CD4-positive, alpha-beta memory T cell (primary cell): ENCODE data around the gene C6orf89. TPM values are rescaled to one million over a fixed set of nuclear protein-coding genes. Genes with fewer than 3 reads are reported as not detected.
A peak's percentile ranks its signal among the peaks of the same experiment; 100 is the strongest.

Experiments used
- CTCF ChIA-PET: fragments of 350-600 bp; sonication (Branson Sonifier 250); formaldehyde crosslinking; loops from one replicate; lab custom pipeline; 2021; ENCODE audit warnings: inconsistent platforms; ENCODE audit not compliant: partially characterized antibody; lab: Charles Lee
- POLR2A ChIA-PET: fragments of 350-600 bp; sonication (Branson Sonifier 250); formaldehyde crosslinking; loops from one replicate; lab custom pipeline; 2021; ENCODE audit not compliant: partially characterized antibody; lab: Charles Lee
- DNase-seq, 5 donors: peaks; one replicate each; pipeline versions ENCODE4 v3.0.0 to v3.0.0-alpha.2; 2020 to 2022; ENCODE audit warnings: mixed read lengths in 1 of 5
- H3K27ac ChIP-seq: one replicate; pipeline ENCODE4 v1.7.0; 2013; ENCODE audit warnings: low read depth, low read length
- H3K27me3 ChIP-seq: 2 replicates; pipeline ENCODE4 v1.7.0; 2013; ENCODE audit warnings: mild to moderate bottlenecking, low read length, moderate library complexity; ENCODE audit not compliant: insufficient read depth
- H3K36me3 ChIP-seq: 2 replicates; pipeline ENCODE4 v1.7.0; 2013; ENCODE audit warnings: mild to moderate bottlenecking, low read length, moderate library complexity; ENCODE audit not compliant: insufficient read depth
- H3K4me1 ChIP-seq: 2 replicates; pipeline ENCODE4 v1.7.0; 2013; ENCODE audit warnings: mild to moderate bottlenecking, low read length, moderate library complexity; ENCODE audit not compliant: insufficient read depth
- H3K4me3 ChIP-seq, 2 donors: one replicate each; pipeline ENCODE4 v1.7.0; 2013; ENCODE audit warnings: low read length in 2 of 2, mild to moderate bottlenecking in 1 of 2
- H3K9me3 ChIP-seq, 2 donors: one replicate each; pipeline ENCODE4 v1.7.0; 2013; ENCODE audit warnings: low read length in 2 of 2, control low read depth in 1 of 2; ENCODE audit not compliant: control insufficient read depth in 1 of 2
- H3K27ac Mint-ChIP-seq, 7 donors: one replicate each; pipeline ENCODE4 v1.8.0; 2020 to 2021; ENCODE audit warnings: mixed read lengths in 7 of 7, mild to moderate bottlenecking in 6 of 7, inconsistent platforms in 3 of 7, moderate library complexity in 3 of 7
- H3K27me3 Mint-ChIP-seq, 2 donors: one replicate each; pipeline ENCODE4 v1.8.0; 2020 to 2021; ENCODE audit warnings: mixed read lengths in 2 of 2
- H3K36me3 Mint-ChIP-seq, 2 donors: one replicate each; pipeline ENCODE4 v1.8.0; 2020 to 2021; ENCODE audit warnings: mixed read lengths in 2 of 2, inconsistent platforms in 1 of 2, mild to moderate bottlenecking in 1 of 2
- H3K4me1 Mint-ChIP-seq, 4 donors: one replicate each; pipeline ENCODE4 v1.8.0; 2020 to 2021; ENCODE audit warnings: mixed read lengths in 4 of 4, mild to moderate bottlenecking in 1 of 4
- H3K4me3 Mint-ChIP-seq, 8 donors: one replicate each; pipeline ENCODE4 v1.8.0; 2020 to 2021; ENCODE audit warnings: mixed read lengths in 8 of 8, mild to moderate bottlenecking in 7 of 8, moderate library complexity in 6 of 8, inconsistent platforms in 3 of 8
- H3K9me3 Mint-ChIP-seq, 8 donors: one replicate each; pipeline ENCODE4 v1.8.0; 2020 to 2021; ENCODE audit warnings: mixed read lengths in 8 of 8, mild to moderate bottlenecking in 5 of 8, inconsistent platforms in 3 of 8, moderate library complexity in 1 of 8
- intact Hi-C: fragments of 100-400 bp; cut with micrococcal nuclease; formaldehyde crosslinking; loops from one replicate; pipeline ENCODE4 v1.15.1; 2023
- polyA plus RNA-seq, 2 donors: library from polyadenylated mRNA; unstranded; fragments of 300-500 nt; fragmentation: Illumina TruSeq; gene quantifications; one replicate each; pipeline ENCODE4 v1.2.3, GENCODE V29; 2021
- total RNA-seq, 2 experiments: library from RNA; stranded (reverse); gene quantifications; one replicate each; pipeline ENCODE4 v1.2.3, GENCODE V29; 2021

The C6orf89 gene
- total and polyA plus RNA-seq, 4 experiments from 2014 or later: 35.4 to 56.0 (median 52.9) TPM

DNA sequence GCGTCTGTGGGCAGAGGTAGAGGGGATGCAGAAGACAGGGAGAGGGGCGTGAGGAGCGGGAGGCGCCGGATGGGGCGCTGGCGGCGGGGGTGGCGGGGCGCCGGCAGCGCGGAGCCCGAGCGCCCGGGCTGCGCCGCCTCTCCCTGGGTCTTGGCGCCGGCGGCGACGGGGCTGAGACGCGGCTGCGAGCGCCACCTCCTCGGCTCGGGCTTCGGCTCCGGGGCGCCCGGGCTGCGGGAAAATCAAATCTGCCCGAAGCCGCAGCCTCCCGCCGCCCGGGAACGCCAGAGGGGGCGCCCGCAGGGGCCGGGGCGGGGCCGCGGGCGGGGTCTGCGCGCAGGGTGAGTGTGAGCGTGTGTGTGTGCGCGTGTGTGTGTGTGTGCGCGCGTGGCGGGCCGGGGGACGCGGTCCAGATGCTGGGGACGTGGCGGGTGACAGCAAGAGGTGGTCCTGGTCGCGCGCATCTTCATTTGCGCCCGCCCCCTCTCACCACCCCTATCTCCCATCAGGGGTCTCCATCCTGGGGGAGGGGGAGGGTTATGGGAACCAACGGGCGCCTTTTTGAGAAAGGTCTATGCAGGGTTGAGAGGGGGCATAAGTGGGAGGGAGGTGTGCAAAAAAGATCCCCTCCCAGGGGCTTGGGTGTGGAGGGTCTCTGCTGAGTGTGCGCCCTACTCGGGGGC, 45.9 kb upstream of the C6orf89 start:
- H3K9me3 ChIP-seq: no peaks in the 10 kb centered on the region
- H3K27ac ChIP-seq: no peak overlapping the region
- peak; percentile 47 to 56 (median 51) for DNase-seq
- H3K4me1 ChIP-seq: peaks cover 20% of the 10 kb centered on the region
- Mint-ChIP-seq H3K27ac (peak overlapping the region in 1 of 7 donors; percentile 63), H3K4me3 (peak overlapping the region; percentile 73 to 84 (median 81)), H3K4me1 (peaks cover 3 to 15% (median 9%) of the 10 kb centered on the region in 4 donors), H3K9me3 (peaks cover 0 to 3% (median 0%) of the 10 kb centered on the region in 8 donors), H3K27me3 (peaks cover 4 to 19% of the 10 kb centered on the region in 2 donors), H3K36me3 (no peaks in the 10 kb centered on the region)
- CTCF ChIA-PET: no interaction called here
- H3K27me3 ChIP-seq: peaks cover 18% of the 10 kb centered on the region
- POLR2A ChIA-PET: no interaction called here
- H3K4me3 ChIP-seq: peak overlapping the region in 1 of 2 donors; percentile 19
- H3K36me3 ChIP-seq: no peaks in the 10 kb centered on the region
- intact Hi-C loops: no loop called here

DNA sequence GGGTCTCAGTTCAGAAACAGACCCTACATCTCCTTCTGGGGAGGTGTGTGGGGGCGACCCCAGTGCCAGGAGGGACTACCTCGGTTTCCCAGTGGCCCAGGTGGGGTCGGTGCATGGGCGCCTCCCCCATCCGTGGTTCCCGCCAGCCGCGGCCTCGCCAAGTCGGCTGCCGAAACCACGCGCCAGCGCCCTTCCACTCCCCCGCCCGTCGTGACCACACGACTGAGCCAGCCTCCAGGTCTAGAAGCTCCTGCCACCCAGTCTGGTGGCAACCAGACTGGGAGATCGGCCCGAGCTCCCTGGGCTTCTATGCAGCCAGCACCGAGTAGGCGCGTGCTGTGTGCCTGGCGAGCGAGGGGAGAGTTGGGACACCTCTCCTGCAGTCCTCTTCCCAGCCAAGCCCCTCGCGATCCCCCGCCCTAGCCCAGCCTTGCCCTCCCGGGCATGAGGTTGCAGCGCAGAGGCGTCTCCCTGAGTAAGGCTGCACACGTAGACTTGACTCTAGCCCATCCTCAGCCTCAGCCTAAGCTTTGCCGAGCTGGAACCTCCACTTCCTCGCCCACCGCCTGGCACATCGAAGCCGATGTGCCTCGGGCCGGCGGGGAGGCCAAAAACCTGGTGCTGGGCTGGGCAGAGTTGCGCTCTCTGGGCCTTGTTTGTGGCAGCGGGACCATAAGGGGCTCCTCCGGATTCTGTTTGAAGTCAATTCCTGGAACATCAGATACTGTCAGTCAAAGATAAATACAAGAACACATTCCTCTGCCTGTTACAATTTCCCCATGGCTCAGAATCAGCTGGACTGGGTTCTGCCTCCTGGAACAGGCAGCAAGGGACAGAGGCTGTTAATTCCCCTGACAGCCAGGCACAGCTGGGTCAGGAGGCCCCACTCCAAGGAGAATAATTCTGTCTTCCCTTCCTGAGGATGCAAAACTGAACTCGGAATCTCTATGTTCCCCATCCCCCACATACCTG, 45.0 kb upstream of the C6orf89 start:
- peak overlapping the region in 2 of 7 donors; percentile 25 to 63 for H3K27ac Mint-ChIP-seq
- intact Hi-C loops: no loop called here

DNA sequence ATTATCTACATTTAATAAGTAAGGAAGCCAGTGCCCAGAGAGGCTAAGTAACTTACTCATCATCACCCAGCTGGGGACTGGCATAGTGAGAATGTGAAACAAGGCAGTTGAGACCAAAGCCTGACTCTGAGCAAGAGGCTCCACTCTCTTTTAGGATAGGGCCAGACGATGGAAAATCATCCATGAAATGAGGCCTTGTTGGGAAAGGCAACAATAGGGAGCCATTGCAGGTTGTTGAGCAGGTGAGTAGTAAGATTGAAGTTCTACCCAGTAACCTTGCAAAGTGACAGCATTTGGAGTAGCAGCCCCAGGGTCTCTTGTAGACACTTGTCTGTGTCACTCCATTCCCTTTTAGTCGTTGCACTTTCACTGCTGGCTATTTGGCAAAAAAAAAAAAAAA, 44.0 kb upstream of the C6orf89 start:
- H3K36me3 ChIP-seq: no peaks in the 10 kb centered on the region
- no peak overlapping the region for H3K4me3 ChIP-seq
- peaks cover 18% of the 10 kb centered on the region for H3K27me3 ChIP-seq
- ChIA-PET CTCF (interaction anchor here (2.7 kb wide), 1 partner anchor 10 kb away, joined by 13 read pairs; no protein-coding TSS in a partner anchor), POLR2A (no interaction called here)
- peaks cover 3 to 15% (median 9%) of the 10 kb centered on the region in 4 donors for H3K4me1 Mint-ChIP-seq
- intact Hi-C loops: no loop called here
- no peaks in the 10 kb centered on the region for H3K9me3 ChIP-seq
- peaks cover 4 to 19% of the 10 kb centered on the region in 2 donors for H3K27me3 Mint-ChIP-seq
- H3K27ac Mint-ChIP-seq: no peak overlapping the region
- H3K4me1 ChIP-seq: peaks cover 20% of the 10 kb centered on the region
- peaks cover 0 to 3% (median 0%) of the 10 kb centered on the region in 8 donors for H3K9me3 Mint-ChIP-seq
- H3K36me3 Mint-ChIP-seq: no peaks in the 10 kb centered on the region
- no peak overlapping the region for H3K4me3 Mint-ChIP-seq
- no peak overlapping the region for H3K27ac ChIP-seq
- DNase-seq: no peak

More for the DNA sequence above, 45.0 kb upstream of the C6orf89 start:
- Histone ChIP-seq H3K36me3 (no peaks in the 10 kb centered on the region), H3K4me3 (peak overlapping the region in 1 of 2 donors; percentile 19), H3K9me3 (no peaks in the 10 kb centered on the region), H3K4me1 (peaks cover 20% of the 10 kb centered on the region), H3K27me3 (peaks cover 18% of the 10 kb centered on the region), H3K27ac (no peak overlapping the region)
- no peaks in the 10 kb centered on the region for H3K36me3 Mint-ChIP-seq
- H3K27me3 Mint-ChIP-seq: peaks cover 4 to 19% of the 10 kb centered on the region in 2 donors
- peak; percentile 8 to 59 (median 25) for DNase-seq
- CTCF ChIA-PET: interaction anchor here (2.7 kb wide), 1 partner anchor 11 kb away, joined by 13 read pairs; no protein-coding TSS in a partner anchor
- POLR2A ChIA-PET: no interaction called here
- peaks cover 3 to 15% (median 9%) of the 10 kb centered on the region in 4 donors for H3K4me1 Mint-ChIP-seq
- H3K4me3 Mint-ChIP-seq: peak overlapping the region; percentile 55 to 84 (median 81)
- peaks cover 0 to 3% (median 0%) of the 10 kb centered on the region in 8 donors for H3K9me3 Mint-ChIP-seq

DNA sequence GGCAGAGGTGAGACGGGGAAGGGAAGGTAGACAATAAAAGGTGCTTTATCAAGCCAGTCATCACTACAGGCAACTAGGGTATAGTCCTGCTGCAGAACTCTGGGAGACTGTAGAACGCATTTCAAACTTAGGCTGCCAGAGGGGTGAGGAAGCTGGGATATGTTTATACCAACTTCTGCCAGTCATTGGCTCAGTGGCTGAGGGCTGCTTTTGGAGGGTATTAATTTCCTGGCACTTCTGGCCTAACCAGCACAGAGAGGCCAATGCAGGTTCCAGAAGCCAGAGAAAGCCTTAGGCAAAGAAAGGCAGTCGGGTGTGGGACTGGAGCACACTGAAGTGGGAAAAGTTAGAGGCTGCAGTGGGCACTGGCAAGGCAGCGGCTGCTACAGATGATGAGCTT, 42.6 kb upstream of the C6orf89 start:
- H3K36me3 ChIP-seq: no peaks in the 10 kb centered on the region
- H3K27me3 Mint-ChIP-seq: peaks cover 4 to 12% of the 10 kb centered on the region in 2 donors
- POLR2A ChIA-PET: no interaction called here
- no peak overlapping the region for H3K27ac Mint-ChIP-seq
- no peaks in the 10 kb centered on the region for H3K36me3 Mint-ChIP-seq
- H3K27me3 ChIP-seq: peaks cover 18% of the 10 kb centered on the region
- peak overlapping the region in 1 of 8 donors; percentile 3 for H3K4me3 Mint-ChIP-seq
- peaks cover 1 to 15% (median 9%) of the 10 kb centered on the region in 4 donors for H3K4me1 Mint-ChIP-seq
- no peak overlapping the region for H3K27ac ChIP-seq
- intact Hi-C loops: no loop called here
- no peaks in the 10 kb centered on the region for H3K9me3 Mint-ChIP-seq
- no peaks in the 10 kb centered on the region for H3K9me3 ChIP-seq
- H3K4me1 ChIP-seq: peaks cover 20% of the 10 kb centered on the region
- CTCF ChIA-PET: interaction anchor here (2.7 kb wide), 1 partner anchor 9 kb away, joined by 13 read pairs; no protein-coding TSS in a partner anchor
- DNase-seq: no peak
- H3K4me3 ChIP-seq: no peak overlapping the region

DNA sequence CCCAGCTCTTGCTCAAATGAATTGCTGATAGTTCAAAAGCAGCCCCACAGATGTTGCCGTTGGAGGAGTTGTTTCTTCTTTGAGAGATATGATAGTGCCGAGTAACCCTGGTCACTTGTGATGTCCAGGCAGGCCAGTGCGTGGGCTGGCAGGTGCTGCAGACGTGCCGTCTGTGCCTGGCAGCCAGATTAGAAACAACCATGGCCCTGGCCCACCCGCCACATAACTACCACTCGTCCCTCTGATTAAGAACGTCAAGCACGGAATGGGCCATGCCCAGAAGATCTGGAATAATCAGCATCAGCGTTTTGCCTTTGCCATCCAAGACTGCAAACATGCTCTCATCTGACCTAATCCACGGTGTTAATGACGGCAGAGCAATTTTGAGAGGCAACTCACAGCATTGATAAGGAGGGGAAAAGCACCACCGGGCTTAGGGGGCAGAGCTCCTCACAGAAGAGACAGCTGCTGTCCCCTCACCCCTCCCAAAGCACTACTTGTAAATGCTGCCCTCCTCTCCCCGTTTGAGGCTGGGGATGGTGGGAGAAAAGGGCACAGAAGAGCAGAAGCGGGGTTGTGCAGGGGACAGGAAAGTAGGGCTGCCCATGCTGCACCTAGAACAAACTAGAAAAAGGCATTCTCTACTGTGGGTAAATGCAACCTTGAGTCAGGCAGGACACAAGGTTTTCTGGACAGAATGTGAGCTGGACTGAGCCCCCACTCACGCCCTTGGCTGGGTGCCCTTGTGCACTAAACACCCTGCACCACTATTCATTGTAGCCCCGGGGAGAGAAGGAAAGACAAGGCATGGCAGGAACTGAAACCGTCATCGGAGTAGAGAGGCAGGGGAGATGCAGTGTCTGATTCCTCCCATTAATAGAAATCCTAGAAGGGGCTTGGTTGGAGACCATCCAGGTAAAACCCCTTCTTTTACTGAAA, 41.3 kb upstream of the C6orf89 start:
- CTCF ChIA-PET: no interaction called here
- H3K4me1 ChIP-seq: peaks cover 14% of the 10 kb centered on the region
- no peak for DNase-seq
- H3K36me3 ChIP-seq: no peaks in the 10 kb centered on the region
- H3K27me3 ChIP-seq: peaks cover 9% of the 10 kb centered on the region
- POLR2A ChIA-PET: no interaction called here
- peaks cover 0 to 1% of the 10 kb centered on the region in 2 donors for H3K36me3 Mint-ChIP-seq
- H3K9me3 ChIP-seq: no peaks in the 10 kb centered on the region
- peak overlapping the region in 1 of 8 donors; percentile 53 for H3K4me3 Mint-ChIP-seq
- no peak overlapping the region for H3K4me3 ChIP-seq
- peaks cover 0 to 4% (median 0%) of the 10 kb centered on the region in 8 donors for H3K9me3 Mint-ChIP-seq
- H3K4me1 Mint-ChIP-seq: peaks cover 1 to 10% (median 6%) of the 10 kb centered on the region in 4 donors
- no peak overlapping the region for H3K27ac Mint-ChIP-seq
- intact Hi-C loops: no loop called here
- H3K27ac ChIP-seq: no peak overlapping the region
- peaks cover 4 to 5% of the 10 kb centered on the region in 2 donors for H3K27me3 Mint-ChIP-seq

DNA sequence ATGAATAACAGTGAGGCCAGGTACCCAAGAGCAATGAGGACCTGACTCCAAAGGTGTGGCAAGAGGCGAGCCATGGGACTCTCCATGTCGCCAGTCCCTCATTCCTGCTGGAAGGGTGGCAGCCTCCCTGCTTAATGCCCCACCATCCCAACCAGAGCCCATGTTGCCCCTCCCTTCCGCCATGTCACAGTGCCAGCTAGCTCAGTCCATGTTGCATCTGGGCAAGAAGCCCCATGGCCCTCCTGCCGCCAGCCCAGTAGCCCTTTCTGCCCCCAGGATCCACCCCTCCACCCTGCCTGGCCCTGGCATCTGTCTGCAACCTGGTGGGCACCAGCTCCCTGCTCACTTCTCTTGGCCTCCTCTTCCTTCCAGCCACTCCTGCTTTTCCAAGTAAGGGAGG, 40.5 kb upstream of the C6orf89 start:
- Mint-ChIP-seq H3K4me1 (peaks cover 1 to 10% (median 6%) of the 10 kb centered on the region in 4 donors), H3K27ac (no peak overlapping the region), H3K9me3 (peaks cover 0 to 10% (median 5%) of the 10 kb centered on the region in 8 donors), H3K36me3 (peaks cover 3 to 4% of the 10 kb centered on the region in 2 donors), H3K27me3 (peaks cover 4 to 5% of the 10 kb centered on the region in 2 donors), H3K4me3 (no peak overlapping the region)
- CTCF ChIA-PET: no interaction called here
- Histone ChIP-seq H3K27me3 (peaks cover 9% of the 10 kb centered on the region), H3K9me3 (peaks cover 0 to 2% of the 10 kb centered on the region in 2 donors), H3K36me3 (no peaks in the 10 kb centered on the region), H3K27ac (no peak overlapping the region), H3K4me3 (no peak overlapping the region), H3K4me1 (peaks cover 11% of the 10 kb centered on the region)
- POLR2A ChIA-PET: no interaction called here
- intact Hi-C loops: no loop called here
- no peak for DNase-seq
